ENCODE measurements around the gene CSRNP3.

GRCh38 chr2:165681841-165682240 lies 212.3 kb downstream of the CSRNP3 start:
- TF ChIP-seq CTCF (IDR thresholded peaks at IDR 0.05; ENCODE audit: extremely low read depth in 1 of 2, insufficient read depth in 1 of 2, low read depth in 1 of 2, low read length in 2 of 2) (no peak), FOS (IDR thresholded peaks at IDR 0.05; ENCODE audit: borderline replicate concordance, insufficient read depth, low read length) (no peak), POLR2AphosphoS5 (IDR thresholded peaks at IDR 0.05; ENCODE audit: insufficient read depth, low read depth, low read length) (no peak), POLR2A (IDR thresholded peaks at IDR 0.05; ENCODE audit: low read depth, low read length) (no peak), EZH2 (IDR thresholded peaks at IDR 0.05; ENCODE audit: borderline replicate concordance, low read depth, low read length, severe bottlenecking) (no peak), MYC (IDR thresholded peaks at IDR 0.05; ENCODE audit: low read depth, low read length) (no peak)
